Endodermal cell (in vitro differentiated cells): ENCODE results near the gene PER2. TPM values are rescaled to one million over a fixed set of nuclear protein-coding genes. Genes with fewer than 3 reads are reported as not detected.

ENCODE experiments used
- DNase-seq: peaks from one replicate; pipeline ENCODE4 v3.0.0-alpha.2; 2017
- H3K27ac ChIP-seq: 2 replicates; pipeline ENCODE4 v1.5.1; 2013; ENCODE audit warnings: mild to moderate bottlenecking, low read depth, low read length, moderate library complexity
- H3K27me3 ChIP-seq: 2 replicates; pipeline ENCODE4 v1.6.1; 2013; ENCODE audit warnings: mild to moderate bottlenecking, low read length, moderate library complexity; ENCODE audit not compliant: insufficient read depth, control insufficient read depth, poor library complexity, severe bottlenecking
- H3K36me3 ChIP-seq: 2 replicates; pipeline ENCODE4 v1.7.0; 2013; ENCODE audit warnings: mild to moderate bottlenecking, low read length, moderate library complexity; ENCODE audit not compliant: control insufficient read depth, insufficient read depth
- H3K4me1 ChIP-seq: one replicate; pipeline ENCODE4 v1.7.0; 2013; ENCODE audit warnings: low read length; ENCODE audit not compliant: control insufficient read depth, insufficient read depth
- H3K4me3 ChIP-seq: 2 replicates; pipeline ENCODE4 v1.5.1; 2013; ENCODE audit warnings: mild to moderate bottlenecking, low read length, moderate library complexity
- H3K9ac ChIP-seq: 2 replicates; pipeline ENCODE4 v1.6.1; 2013; ENCODE audit warnings: mild to moderate bottlenecking, low read length, moderate library complexity; ENCODE audit not compliant: poor library complexity, severe bottlenecking; ENCODE audit errors: extremely low read depth
- H3K9me3 ChIP-seq: 2 replicates; pipeline ENCODE4 v1.6.1; 2013; ENCODE audit warnings: mild to moderate bottlenecking, low read length, moderate library complexity; ENCODE audit not compliant: control insufficient read depth
- H3K27ac Mint-ChIP-seq: 2 replicates; pipeline ENCODE4 v1.8.0; 2020; ENCODE audit warnings: mixed read lengths
- H3K27me3 Mint-ChIP-seq: 2 replicates; pipeline ENCODE4 v1.8.0; 2021; ENCODE audit warnings: mild to moderate bottlenecking, mixed read lengths; ENCODE audit not compliant: insufficient read depth
- H3K36me3 Mint-ChIP-seq: 2 replicates; pipeline ENCODE4 v1.8.0; 2020; ENCODE audit warnings: low read depth, mixed read lengths
- H3K4me1 Mint-ChIP-seq: 2 replicates; pipeline ENCODE4 v1.8.0; 2020; ENCODE audit warnings: mixed read lengths
- H3K4me3 Mint-ChIP-seq: 2 replicates; pipeline ENCODE4 v1.8.0; 2020; ENCODE audit warnings: mild to moderate bottlenecking, moderate library complexity, mixed read lengths
- H3K9me3 Mint-ChIP-seq: 2 replicates; pipeline ENCODE4 v1.8.0; 2020; ENCODE audit warnings: mild to moderate bottlenecking, mixed read lengths
- CTCF ChIP-seq: fragments of 200-600 bp; sonication (generic); conservative IDR thresholded peaks from 2 replicates; pipeline ENCODE4 v1.5.0; 2021; ENCODE audit warnings: antibody characterized with exemption, mild to moderate bottlenecking
- WGBS, 2 experiments: methylation state at CpG; one replicate each; pipeline versions ENCODE4 v1.1.5 to v1.1.7; 2013; ENCODE audit warnings: missing lambda C conversion rate in 2 of 2, mixed read lengths in 1 of 2; ENCODE audit not compliant: insufficient coverage in 1 of 2, insufficient read length in 1 of 2; 5-methylcytosine and 5-hydroxymethylcytosine counted together
- total RNA-seq, 2 donors: library from RNA; stranded (reverse); fragmentation: NEBNext Ultra II Directional in 1 of 2; extraction: Animal tissue kit (Norgen Biotek cat#: 25700) in 1 of 2; gene quantifications; 2 replicates in 1 of 2; 3 replicates in 1 of 2; pipeline ENCODE4 v1.2.1, GENCODE V29; 2021

The PER2 gene
- total RNA-seq, 2 donors from 2014 or later: 9.7 to 13.5 TPM

GRCh38 chr2:238220892-238221521 lies 67.4 kb downstream of the PER2 start:
- no peaks in the 10 kb centered on the region for H3K4me1 Mint-ChIP-seq
- DNase-seq: peak; percentile 67
- no peaks in the 10 kb centered on the region for H3K36me3 Mint-ChIP-seq
- H3K4me3 Mint-ChIP-seq: no peak overlapping the region
- H3K4me3 ChIP-seq: no peak overlapping the region
- H3K27me3 ChIP-seq: no peaks in the 10 kb centered on the region
- 88 to 89% methylated on average over 17 to 23 of the region's 23 CpGs for WGBS, 2 experiments
- H3K27ac Mint-ChIP-seq: no peak overlapping the region
- H3K27ac ChIP-seq: no peak overlapping the region
- H3K27me3 Mint-ChIP-seq: no peaks in the 10 kb centered on the region
- no peak for TF ChIP-seq CTCF
- H3K9me3 ChIP-seq: no peaks in the 10 kb centered on the region
- peaks cover 1% of the 10 kb centered on the region for H3K9me3 Mint-ChIP-seq
- no peak overlapping the region for H3K9ac ChIP-seq
- H3K36me3 ChIP-seq: no peaks in the 10 kb centered on the region
- H3K4me1 ChIP-seq: no peaks in the 10 kb centered on the region

DNA sequence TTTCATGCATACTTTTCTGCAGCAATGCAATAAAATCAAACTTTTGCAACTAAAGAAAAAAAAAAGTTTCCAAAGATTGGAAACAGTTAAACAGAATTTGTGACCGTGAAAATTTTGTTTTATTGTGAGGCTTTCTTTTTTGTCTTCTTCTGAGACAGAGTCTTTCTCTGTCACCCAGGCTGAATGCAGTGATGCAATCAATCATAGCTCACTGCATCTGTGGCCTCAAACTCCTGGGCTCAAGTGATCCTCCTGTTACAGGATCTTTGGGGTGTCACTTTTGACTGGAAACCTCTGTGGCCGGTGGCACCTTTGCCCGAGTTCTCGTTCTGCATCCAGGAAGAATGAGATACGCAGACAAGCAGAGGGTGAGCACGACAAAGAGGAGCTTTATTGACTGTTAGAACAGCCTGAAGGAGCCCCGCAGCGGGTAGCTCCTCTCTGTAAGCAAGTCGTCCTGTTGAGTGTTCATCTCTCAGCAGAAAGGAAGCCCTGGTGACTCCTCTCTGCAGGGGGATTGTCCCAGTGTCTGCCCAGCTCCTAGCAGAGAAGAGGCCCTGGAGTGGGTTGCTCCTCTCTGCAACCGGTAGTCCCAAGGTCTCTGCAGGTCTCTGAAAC lies 68.0 kb downstream of the PER2 start:
- Mint-ChIP-seq H3K36me3 (no peaks in the 10 kb centered on the region), H3K4me3 (no peak overlapping the region), H3K4me1 (no peaks in the 10 kb centered on the region), H3K9me3 (peaks cover 1% of the 10 kb centered on the region), H3K27me3 (no peaks in the 10 kb centered on the region), H3K27ac (no peak overlapping the region)
- Histone ChIP-seq H3K9ac (no peak overlapping the region), H3K27ac (no peak overlapping the region), H3K9me3 (no peaks in the 10 kb centered on the region), H3K27me3 (no peaks in the 10 kb centered on the region), H3K4me3 (no peak overlapping the region), H3K36me3 (no peaks in the 10 kb centered on the region), H3K4me1 (no peaks in the 10 kb centered on the region)
- DNase-seq: no peak
- WGBS, 2 experiments: 73 to 85% methylated on average over 9 to 10 of the region's 10 CpGs
- no peak for TF ChIP-seq CTCF

DNA sequence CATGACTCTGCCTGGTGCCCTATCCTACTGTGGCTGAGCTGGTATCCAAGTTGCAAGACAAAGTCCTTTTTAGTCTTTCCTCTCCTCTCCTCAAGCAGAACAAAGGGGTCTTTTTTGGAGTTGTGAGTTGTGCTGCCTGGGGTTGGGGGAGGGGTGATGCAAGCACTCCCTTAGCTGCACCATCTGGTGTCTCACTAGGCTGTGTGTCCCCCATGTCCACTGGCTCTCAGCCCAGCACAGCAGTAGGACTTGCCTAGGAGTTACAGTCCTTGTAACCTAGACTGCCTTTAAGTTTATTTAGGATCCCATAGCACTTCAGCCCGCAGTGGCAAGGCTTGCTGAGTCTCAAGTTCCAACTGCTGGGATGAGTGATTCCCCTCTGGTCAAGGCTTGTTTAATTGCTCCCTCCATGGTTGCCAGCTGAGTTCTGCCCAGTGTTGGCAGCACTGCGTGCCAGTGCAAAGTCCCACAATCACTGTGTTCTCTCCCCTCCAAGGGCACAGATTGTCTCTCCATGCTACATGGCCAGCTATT lies 71.7 kb downstream of the PER2 start:
- H3K36me3 Mint-ChIP-seq: no peaks in the 10 kb centered on the region
- Histone ChIP-seq H3K27ac (peak overlapping the region; percentile 47), H3K9me3 (no peaks in the 10 kb centered on the region), H3K36me3 (no peaks in the 10 kb centered on the region), H3K27me3 (peaks cover 5% of the 10 kb centered on the region), H3K4me1 (no peaks in the 10 kb centered on the region), H3K9ac (no peak overlapping the region), H3K4me3 (no peak overlapping the region)
- no peak for DNase-seq
- H3K4me1 Mint-ChIP-seq: no peaks in the 10 kb centered on the region
- H3K27ac Mint-ChIP-seq: no peak overlapping the region
- no peak for TF ChIP-seq CTCF
- H3K9me3 Mint-ChIP-seq: peaks cover 1% of the 10 kb centered on the region
- WGBS, 2 experiments: 89 to 92% methylated on average over 2 of the region's 2 CpGs
- H3K27me3 Mint-ChIP-seq: peaks cover 22% of the 10 kb centered on the region
- H3K4me3 Mint-ChIP-seq: no peak overlapping the region
